Measurements from ENCODE around the gene TRDN.

Gene TRDN

GRCh38 chr6:123575188-123575587, 61.6 kb downstream of the TRDN start:
- Histone ChIP-seq H3K4me1 (ENCODE audit: insufficient read depth, low read length, severe bottlenecking) (no peaks in the 10 kb centered on the region), H3K27me3 (ENCODE audit: insufficient read depth, low read length) (no peaks in the 10 kb centered on the region), H3K36me3 (ENCODE audit: insufficient read depth, low read length) (no peaks in the 10 kb centered on the region), H3F3A (ENCODE audit: insufficient read depth, low read length) (no peaks in the 10 kb centered on the region), H3K79me2 (ENCODE audit: insufficient read depth, low read length) (no peaks in the 10 kb centered on the region), H2AFZ (ENCODE audit: low read length) (no peak overlapping the region), H3K9me3 (ENCODE audit: low read length) (no peaks in the 10 kb centered on the region), H3K4me2 (ENCODE audit: low read length) (no peak overlapping the region), H3K27ac (ENCODE audit: low read depth, low read length, poor library complexity, severe bottlenecking) (no peak overlapping the region), H4K20me1 (ENCODE audit: insufficient read depth, low read length) (no peaks in the 10 kb centered on the region), H3K4me3 (ENCODE audit: low read depth, low read length, poor library complexity, severe bottlenecking) (no peak overlapping the region), H3K9ac (ENCODE audit: low read length) (no peak overlapping the region), H3K9me2 (ENCODE audit: low read depth, low read length) (no peaks in the 10 kb centered on the region)
- no peak for TF ChIP-seq CTCF (IDR thresholded peaks at IDR 0.05; ENCODE audit: low read length)

- no peaks in the 10 kb centered on the region for H4K20me1 ChIP-seq (ENCODE audit: insufficient read depth, low read length)
- no peak overlapping the region for H2AFZ ChIP-seq (ENCODE audit: low read length)
- H3K79me2 ChIP-seq (ENCODE audit: insufficient read depth, low read length), result no peaks in the 10 kb centered on the region
- H3K36me3 ChIP-seq (ENCODE audit: insufficient read depth, low read length), result no peaks in the 10 kb centered on the region
- TF ChIP-seq CTCF (IDR thresholded peaks at IDR 0.05; ENCODE audit: low read length) (no peak), EZH2 (IDR thresholded peaks at IDR 0.05; ENCODE audit: borderline replicate concordance, low read length) (no peak)
- H3K27me3 ChIP-seq (ENCODE audit: insufficient read depth, low read length), result no peaks in the 10 kb centered on the region
- H3K27ac ChIP-seq (ENCODE audit: low read depth, low read length, poor library complexity, severe bottlenecking), result no peak overlapping the region
- no peak overlapping the region for H3K4me3 ChIP-seq (ENCODE audit: low read depth, low read length, poor library complexity, severe bottlenecking)
- no peak overlapping the region for H3K9ac ChIP-seq (ENCODE audit: low read length)
- no peaks in the 10 kb centered on the region for H3F3A ChIP-seq (ENCODE audit: insufficient read depth, low read length)
- H3K9me2 ChIP-seq (ENCODE audit: low read depth, low read length), result no peaks in the 10 kb centered on the region
- H3K4me1 ChIP-seq (ENCODE audit: insufficient read depth, low read length, severe bottlenecking), result no peaks in the 10 kb centered on the region
- H3K4me2 ChIP-seq (ENCODE audit: low read length), result no peak overlapping the region
- no peaks in the 10 kb centered on the region for H3K9me3 ChIP-seq (ENCODE audit: low read length)
Measured at GRCh38 chr6:123570813-123571684, 65.7 kb downstream of the TRDN start.

GRCh38 chr6:123569575-123569974, 67.2 kb downstream of the TRDN start:
- Histone ChIP-seq H3K9me3 (ENCODE audit: low read length) (no peaks in the 10 kb centered on the region), H4K20me1 (ENCODE audit: insufficient read depth, low read length) (no peaks in the 10 kb centered on the region), H2AFZ (ENCODE audit: low read length) (no peak overlapping the region), H3K9me2 (ENCODE audit: low read depth, low read length) (no peaks in the 10 kb centered on the region), H3F3A (ENCODE audit: insufficient read depth, low read length) (no peaks in the 10 kb centered on the region), H3K4me2 (ENCODE audit: low read length) (no peak overlapping the region), H3K9ac (ENCODE audit: low read length) (no peak overlapping the region), H3K4me1 (ENCODE audit: insufficient read depth, low read length, severe bottlenecking) (no peaks in the 10 kb centered on the region), H3K27ac (ENCODE audit: low read depth, low read length, poor library complexity, severe bottlenecking) (no peak overlapping the region), H3K79me2 (ENCODE audit: insufficient read depth, low read length) (no peaks in the 10 kb centered on the region), H3K27me3 (ENCODE audit: insufficient read depth, low read length) (no peaks in the 10 kb centered on the region), H3K36me3 (ENCODE audit: insufficient read depth, low read length) (no peaks in the 10 kb centered on the region), H3K4me3 (ENCODE audit: low read depth, low read length, poor library complexity, severe bottlenecking) (no peak overlapping the region)
- TF ChIP-seq CTCF (IDR thresholded peaks at IDR 0.05; ENCODE audit: low read length), result no peak
- no peak for TF ChIP-seq EZH2 (IDR thresholded peaks at IDR 0.05; ENCODE audit: borderline replicate concordance, low read length)
